Inflammatory macrophage treated with lipopolysaccharide for 4 hours (primary cell): Measurements from ENCODE around the gene TRAK1.

ENCODE experiments used
- DNase-seq: peaks from one replicate; pipeline ENCODE4 v3.0.0-alpha.2; 2020

TRAK1 gene

GRCh38 chr3:42214565-42215283 is 123.6 kb downstream of the TRAK1 start:
- DNase-seq = no peak

- DNase-seq = no peak
Measured at GRCh38 chr3:42216302-42216701, 125.1 kb downstream of the TRAK1 start.

DNA sequence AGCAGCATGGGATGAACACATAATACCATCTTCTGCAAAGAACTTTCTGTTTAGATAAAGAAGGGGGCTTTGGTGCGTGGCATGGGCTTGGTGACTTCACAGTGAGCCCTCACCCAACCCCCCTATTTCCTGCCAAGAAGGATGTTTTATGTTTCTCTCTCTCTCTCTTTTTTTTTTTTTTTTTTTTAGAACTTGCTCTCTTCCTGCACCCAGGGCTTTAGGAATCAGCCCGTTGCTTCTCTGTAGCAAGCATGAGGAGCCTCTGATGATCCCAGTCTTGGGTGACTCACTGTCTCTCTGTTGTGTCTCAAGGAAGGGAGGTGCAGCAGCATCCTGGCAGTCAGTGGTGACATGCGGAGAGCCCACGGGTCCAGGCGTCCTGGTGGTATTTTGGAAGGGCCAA is 125.8 kb downstream of the TRAK1 start:
- no peak for DNase-seq

GRCh38 chr3:42220436-42221121 is 129.4 kb downstream of the TRAK1 start:
- DNase-seq = no peak

- no peak for DNase-seq
Measured at GRCh38 chr3:42222942-42223693, 132.0 kb downstream of the TRAK1 start.

- no peak for DNase-seq
Measured at GRCh38 chr3:42224178-42224577, 133.0 kb downstream of the TRAK1 start.

DNA sequence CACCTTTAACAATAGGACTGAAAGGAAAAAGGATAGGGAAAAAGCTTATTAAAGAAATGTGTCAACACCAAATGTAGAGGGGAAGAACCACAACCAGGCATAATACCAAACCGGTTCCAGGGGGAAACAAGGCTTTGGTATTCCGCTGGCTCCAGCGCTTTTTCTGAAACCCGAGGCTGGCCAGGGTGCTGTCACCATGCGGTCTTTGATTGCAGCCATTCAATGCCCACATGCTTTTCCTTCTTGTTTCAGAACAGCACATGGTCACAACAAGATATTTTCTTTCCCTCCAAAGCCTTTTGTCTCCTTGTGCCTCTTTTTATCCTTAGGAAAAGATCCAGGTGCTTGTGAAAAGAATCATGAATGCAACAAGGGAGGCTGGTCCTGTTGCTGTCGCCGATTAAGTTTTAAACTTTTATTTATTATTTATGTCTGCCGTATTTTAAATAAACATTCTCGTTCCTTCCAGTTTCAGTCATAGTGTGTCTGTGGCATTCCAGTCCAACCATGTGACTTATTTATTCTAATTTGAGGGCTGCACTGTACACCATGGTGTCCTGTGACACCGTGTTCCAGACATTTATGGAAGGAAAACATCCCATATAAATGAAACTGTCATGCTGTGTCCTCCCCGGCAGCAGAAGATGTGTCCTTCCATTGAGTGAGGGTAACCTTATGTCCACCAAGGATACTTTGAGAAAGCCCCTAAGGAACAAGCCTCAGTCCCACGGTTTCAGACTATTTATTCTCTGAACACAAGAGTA is 133.7 kb downstream of the TRAK1 start:
- DNase-seq = no peak

DNA sequence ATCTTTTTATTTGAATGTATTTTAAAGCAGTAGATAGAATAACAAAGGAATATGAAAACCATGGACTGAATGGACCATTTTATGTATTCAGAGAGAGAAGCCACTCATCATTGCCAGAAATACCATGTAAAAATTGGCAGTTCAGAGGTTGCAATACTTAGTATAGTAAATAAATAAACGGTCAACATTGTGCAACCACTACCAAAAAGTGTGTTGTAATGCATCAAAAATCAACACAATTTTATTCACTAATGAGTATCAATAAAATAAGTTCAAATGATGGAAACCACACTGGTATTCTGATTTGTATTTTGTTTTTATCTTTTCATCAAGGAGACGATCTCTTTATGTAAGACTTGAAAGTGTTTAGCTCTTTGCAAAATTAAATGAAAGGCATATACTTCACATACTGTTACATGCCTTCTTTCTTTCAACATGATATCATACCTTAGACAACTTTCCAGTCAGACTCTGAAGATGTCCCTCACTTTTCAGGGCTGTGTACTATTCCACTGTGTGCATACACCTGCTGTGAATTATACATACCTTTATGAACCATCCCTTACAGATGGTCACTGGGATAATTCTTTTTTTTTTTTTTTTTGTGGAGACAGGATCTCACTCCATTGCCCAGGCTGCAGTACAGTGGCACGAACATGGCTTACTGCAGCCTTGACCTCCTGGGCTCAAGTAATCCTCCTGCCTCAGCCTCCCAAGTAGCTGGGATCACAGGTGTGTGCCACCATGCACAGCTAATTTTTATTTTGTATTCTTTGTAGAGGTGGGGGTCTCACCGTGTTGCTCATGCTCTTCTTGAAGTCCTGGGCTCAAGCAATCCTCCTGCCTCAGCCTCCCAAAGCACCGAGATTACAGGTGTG is 134.6 kb downstream of the TRAK1 start:
- DNase-seq = no peak

DNA sequence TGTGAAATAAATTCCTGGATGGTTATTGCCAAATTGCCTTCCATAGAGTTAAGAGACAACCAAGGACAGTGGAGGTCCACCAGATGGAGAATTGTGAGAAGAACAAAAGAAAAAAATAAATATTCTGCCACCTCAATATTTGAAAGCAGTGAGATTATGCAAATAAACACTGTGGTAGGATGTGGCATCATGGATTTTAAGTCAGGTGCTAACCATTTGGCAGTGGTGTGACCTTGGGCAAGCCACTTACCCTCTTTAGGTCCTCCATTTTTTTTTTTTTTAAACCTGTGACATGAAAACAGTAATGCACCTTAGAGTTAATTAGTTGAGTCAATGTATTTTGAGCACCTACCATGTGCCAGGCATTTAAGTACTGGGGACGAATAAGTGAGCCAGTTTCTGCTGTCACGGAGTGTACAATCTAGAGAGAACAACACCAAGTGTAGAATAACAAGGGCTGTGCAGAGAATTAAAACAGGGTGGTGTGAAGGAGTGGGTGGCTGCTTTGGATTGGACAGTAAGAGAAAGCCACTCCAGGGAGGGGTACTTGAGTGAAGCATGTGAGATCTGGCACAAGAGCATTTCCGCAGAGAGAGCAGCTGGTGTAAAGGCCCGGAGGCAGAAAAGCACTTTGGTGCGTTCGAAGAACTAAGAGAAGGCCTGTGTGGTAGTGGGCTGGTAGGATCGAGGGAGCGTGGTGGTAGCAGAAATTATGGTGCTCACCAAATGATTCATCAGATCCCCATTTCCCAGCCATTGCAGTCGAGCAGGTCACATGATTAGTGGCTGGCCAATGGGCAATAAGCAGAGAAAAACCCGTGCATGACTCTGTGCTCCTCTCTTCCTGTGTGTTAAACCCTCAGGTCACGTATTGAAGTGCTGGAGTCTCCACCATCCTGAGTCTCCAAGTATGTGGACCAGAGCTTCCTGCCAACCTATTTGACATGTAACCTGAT is 135.6 kb downstream of the TRAK1 start:
- DNase-seq = no peak

GRCh38 chr3:42228796-42229195 is 137.6 kb downstream of the TRAK1 start:
- no peak for DNase-seq

GRCh38 chr3:42229266-42229941 is 138.2 kb downstream of the TRAK1 start:
- DNase-seq = no peak

DNA sequence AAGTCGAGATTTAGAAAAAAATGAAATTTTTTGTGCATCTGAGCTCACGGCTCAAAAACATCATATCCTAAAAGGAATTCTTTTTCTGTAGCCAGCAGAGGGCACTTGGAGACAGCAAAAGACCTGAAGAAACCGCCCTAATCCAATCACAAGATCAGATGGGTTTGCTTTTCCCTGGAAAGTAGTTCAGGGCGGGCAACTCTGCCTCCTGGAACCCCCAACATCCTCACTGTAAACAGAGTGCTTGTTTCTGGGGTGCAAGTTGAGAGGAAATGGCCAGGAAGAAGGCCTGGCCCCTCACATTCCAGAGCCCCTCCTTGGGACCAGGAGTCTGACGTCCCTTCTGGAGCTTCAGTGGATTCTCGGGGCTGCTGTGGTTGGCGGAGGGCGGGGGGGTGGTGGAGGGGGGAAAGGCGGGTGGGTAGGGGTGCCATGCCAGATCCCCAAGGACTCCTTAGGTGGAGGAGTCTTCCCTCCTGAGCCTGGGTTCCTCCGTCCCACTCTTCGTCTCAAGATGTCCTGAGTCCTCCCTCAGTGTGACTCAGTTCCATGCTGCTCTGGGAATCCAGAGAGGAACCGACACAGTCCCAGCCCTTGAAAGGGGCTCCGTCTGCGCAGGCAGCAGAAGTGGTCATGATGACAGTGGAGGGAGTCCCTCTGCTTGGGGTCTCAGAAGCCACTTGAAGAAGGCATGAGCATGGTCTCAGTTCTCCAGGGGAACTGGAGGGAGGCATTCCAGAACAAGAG is 139.0 kb downstream of the TRAK1 start:
- DNase-seq = peak; percentile 23

DNA sequence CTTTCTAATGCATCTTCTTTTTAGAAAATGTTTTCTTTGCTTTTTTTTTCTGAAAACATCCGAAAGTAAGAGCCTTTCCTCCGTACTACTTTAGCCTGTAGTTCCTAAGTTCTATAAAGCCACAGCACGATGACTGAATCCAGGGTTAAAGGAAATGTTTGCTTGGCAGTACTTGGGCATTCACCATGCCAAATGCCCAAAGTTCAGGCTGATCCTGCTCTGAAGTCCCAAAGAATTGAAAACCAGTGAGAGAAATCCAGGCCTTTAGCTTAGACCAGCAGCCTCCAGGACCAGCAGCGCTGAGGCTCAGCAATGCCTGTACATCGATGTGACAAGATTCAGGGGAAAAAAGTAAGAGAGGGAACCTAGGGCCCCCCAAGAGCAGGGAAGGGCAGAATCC is 139.7 kb downstream of the TRAK1 start:
- DNase-seq = no peak

DNA sequence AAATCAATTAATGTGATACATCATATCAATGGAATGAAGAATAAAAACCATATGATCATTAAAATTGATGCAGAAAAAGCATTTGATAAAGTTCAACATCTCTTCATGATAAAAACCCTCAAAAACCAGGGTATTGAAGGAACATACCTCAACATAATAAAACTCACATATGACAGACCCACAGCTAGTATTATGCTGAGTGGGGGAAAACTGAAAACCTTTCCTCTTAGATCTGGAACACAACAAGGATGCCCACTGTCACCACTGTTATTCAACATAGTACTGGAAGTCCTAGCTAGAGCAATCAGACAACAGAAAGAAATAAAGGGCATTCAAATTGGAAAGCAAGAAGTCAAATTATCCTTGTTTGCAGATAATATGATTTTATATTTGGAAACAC is 144.4 kb downstream of the TRAK1 start:
- DNase-seq = no peak

GRCh38 chr3:42236611-42237010 is 145.5 kb downstream of the TRAK1 start:
- no peak for DNase-seq

- DNase-seq = no peak
Measured at GRCh38 chr3:42246091-42246490, 154.9 kb downstream of the TRAK1 start.

DNA sequence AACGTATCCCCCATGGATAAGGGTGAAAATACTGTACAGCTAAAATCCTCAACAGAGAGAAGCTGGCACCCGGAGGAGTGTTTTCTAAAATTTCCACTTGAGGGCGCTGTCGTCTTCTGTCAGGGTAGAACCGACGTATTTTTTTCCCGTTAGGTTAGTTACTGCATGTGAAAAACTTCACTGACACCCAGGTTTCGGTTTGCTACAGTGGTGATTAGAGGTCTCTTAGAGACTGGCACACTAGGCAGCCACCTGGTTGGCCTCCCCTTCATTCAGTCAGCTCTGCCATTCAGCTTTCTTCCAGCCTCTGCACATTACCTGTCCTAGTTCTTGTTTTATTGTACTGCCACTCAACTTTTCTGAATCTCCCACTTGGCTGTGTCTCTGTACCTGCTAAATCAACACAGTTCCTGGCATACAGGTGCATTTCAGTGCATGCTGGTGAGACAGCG is 156.4 kb downstream of the TRAK1 start:
- peak; percentile 40 for DNase-seq

- DNase-seq = no peak
Measured at GRCh38 chr3:42250761-42251160, 159.6 kb downstream of the TRAK1 start.

DNA sequence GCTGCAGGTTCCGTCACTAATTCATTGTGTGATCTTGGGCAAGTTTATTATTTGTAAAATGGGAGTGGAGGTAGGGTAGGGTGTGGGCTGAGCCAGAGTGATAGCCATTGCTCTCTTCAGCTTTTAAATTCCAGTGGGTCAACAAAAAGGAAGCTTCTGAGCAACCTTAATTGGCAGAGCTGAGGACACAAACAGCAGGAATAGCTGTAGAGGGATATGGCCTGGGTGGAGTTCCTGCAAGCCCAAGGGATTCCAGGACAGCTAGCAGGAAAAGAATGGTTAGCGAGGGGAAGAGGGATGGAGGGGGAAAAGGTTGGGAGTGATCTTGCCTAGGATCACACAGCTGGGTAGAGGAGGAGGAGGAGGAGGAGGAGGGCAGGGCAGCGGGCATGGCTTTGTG is 163.4 kb downstream of the TRAK1 start:
- no peak for DNase-seq
